Omental fat pad (tissue), 4 donors: ENCODE measurements around the gene SLC38A10. TPM values are rescaled to one million over a fixed set of nuclear protein-coding genes. Genes with fewer than 3 reads are reported as not detected.

ENCODE experiments used
- ATAC-seq: fragments of 150-250 bp; one replicate; pipeline ENCODE4 v1.9.1; 2016; ENCODE audit warnings: mild to moderate bottlenecking, moderate library complexity; ENCODE audit not compliant: low FRiP score
- DNase-seq: peaks from one replicate; pipeline ENCODE4 v3.0.0-alpha.2; 2019; ENCODE audit warnings: low spot score
- CTCF ChIP-seq, 3 donors: fragments of 450-650 bp; IDR thresholded peaks; one replicate each; pipeline ENCODE4 v1.5.1; 2016 to 2017; ENCODE audit warnings: antibody characterized with exemption in 3 of 3, mild to moderate bottlenecking in 3 of 3, moderate library complexity in 2 of 3
- total RNA-seq, 4 donors: library from RNA; depleted of rRNA; stranded (reverse); fragments of >200 nt; gene quantifications; one replicate each; pipeline ENCODE4 v1.1.0, GENCODE V29; 2016

Gene SLC38A10
- total RNA-seq, 4 donors from 2014 or later, result 61.2 to 126 (median 75.6) TPM

- TF ChIP-seq CTCF (IDR thresholded peaks at IDR 0.05), result no peak
- ATAC-seq (no peak), DNase-seq (no peak)
These were observed 97.7 kb downstream of the SLC38A10 start for GRCh38 chr17:81197409-81197795.

- no peak for ATAC-seq
- no peak for TF ChIP-seq CTCF (IDR thresholded peaks at IDR 0.05)
These were observed 98.3 kb downstream of the SLC38A10 start for GRCh38 chr17:81196505-81197408.

GRCh38 chr17:81195941-81196495, 99.1 kb downstream of the SLC38A10 start:
- no peak for TF ChIP-seq CTCF (IDR thresholded peaks at IDR 0.05)
- ATAC-seq (no peak), DNase-seq (no peak)

More at GRCh38 chr17:81196505-81197408, 98.3 kb downstream of the SLC38A10 start:
- no peak for DNase-seq

Other genes starting within 250 kb of the SLC38A10 start
- not detected for gene PVALEF, start 129.8 kb downstream of the SLC38A10 start, total RNA-seq
- 1 to 10 TPM; 1.3 to 6.0 (median 3.1) TPM for gene AATK, start 129.1 kb downstream of the SLC38A10 start, total RNA-seq
- 10 to 100 TPM in 1 of 4 donors, 1 to 10 TPM in 3; 3.0 to 11.5 (median 5.6) TPM for gene CEP131, start 72.3 kb downstream of the SLC38A10 start, total RNA-seq
- gene TEPSIN, start 56.3 kb downstream of the SLC38A10 start, total RNA-seq, result 10 to 100 TPM; 15.1 to 56.1 (median 33.2) TPM
- gene NDUFAF8, start 56.0 kb downstream of the SLC38A10 start, total RNA-seq, result 10 to 100 TPM; 28.7 to 56.7 (median 37.5) TPM
- 10 to 100 TPM in 1 of 4 donors, 1 to 10 TPM in 3; 4.8 to 20.8 (median 7.1) TPM for gene BAHCC1, start 100.2 kb upstream of the SLC38A10 start, total RNA-seq
- gene ACTG1, start 217.5 kb upstream of the SLC38A10 start, total RNA-seq, result 1,000 to 10,000 TPM; 1,930 to 4,437 (median 3,125) TPM
- under 1 TPM in 3 of 4 donors, not detected in 1; 0.31 to 0.95 (median 0.36) TPM for gene FSCN2, start 233.1 kb upstream of the SLC38A10 start, total RNA-seq